Spleen (tissue), 11 donors: Measurements from ENCODE around the gene ISG20. TPM values are rescaled to one million over a fixed set of nuclear protein-coding genes. Genes with fewer than 3 reads are reported as not detected.
A peak's percentile ranks its signal among the peaks of the same experiment; 100 is the strongest.

Source experiments
- DNase-seq: peaks from one replicate; pipeline ENCODE4 v3.0.0-alpha.2; 2020
- H3K27ac ChIP-seq, 8 donors: fragments of 200-600 bp; sonication (generic) in 7 of 8; 1 replicate in 4 of 8; 2 replicates in 4 of 8; pipeline versions ENCODE4 v1.5.0 to v1.8.0; 2016 to 2021; ENCODE audit warnings: inconsistent platforms in 4 of 8, mild to moderate bottlenecking in 4 of 8, moderate library complexity in 1 of 8
- H3K27me3 ChIP-seq, 7 donors: fragments of 200-600 bp; sonication (generic) in 6 of 7; replicated peaks in 1 of 7; 1 replicate in 4 of 7; 2 replicates in 3 of 7; pipeline versions ENCODE4 v1.5.0 to v1.8.0; 2016 to 2021; ENCODE audit warnings: inconsistent platforms in 3 of 7, mild to moderate bottlenecking in 1 of 7
- H3K36me3 ChIP-seq, 6 donors: fragments of 200-600 bp; sonication (generic) in 5 of 6; 1 replicate in 4 of 6; 2 replicates in 2 of 6; pipeline versions ENCODE4 v1.5.0 to v1.8.0; 2016 to 2021; ENCODE audit warnings: inconsistent platforms in 2 of 6
- H3K4me1 ChIP-seq, 6 donors: fragments of 200-600 bp; sonication (generic) in 5 of 6; 1 replicate in 3 of 6; 2 replicates in 3 of 6; pipeline versions ENCODE4 v1.5.0 to v1.8.0; 2016 to 2021; ENCODE audit warnings: inconsistent platforms in 3 of 6
- H3K4me3 ChIP-seq, 8 donors: fragments of 200-600 bp; sonication (generic) in 7 of 8; 1 replicate in 4 of 8; 2 replicates in 4 of 8; pipeline versions ENCODE4 v1.5.0 to v1.8.0; 2016 to 2021; ENCODE audit warnings: inconsistent platforms in 4 of 8, mild to moderate bottlenecking in 4 of 8, moderate library complexity in 2 of 8
- H3K9me3 ChIP-seq, 8 donors: fragments of 200-600 bp; sonication (generic) in 7 of 8; 1 replicate in 4 of 8; 2 replicates in 4 of 8; pipeline versions ENCODE4 v1.5.0 to v1.8.0; 2016 to 2021; ENCODE audit warnings: inconsistent platforms in 4 of 8
- CTCF ChIP-seq, 11 experiments: fragments of 200-600 bp in 7 of 11; fragments of 450-650 bp in 4 of 11; sonication (generic) in 4 of 11; IDR thresholded peaks in 8 of 11; conservative IDR thresholded peaks in 3 of 11; 1 replicate in 7 of 11; 2 replicates in 4 of 11; pipeline versions ENCODE4 v1.4.0 to v1.8.0; 2016 to 2021; ENCODE audit warnings: antibody characterized with exemption in 11 of 11, inconsistent platforms in 4 of 11, mild to moderate bottlenecking in 1 of 11
- POLR2A ChIP-seq, 3 donors: fragments of 450-650 bp; IDR thresholded peaks; one replicate each; pipeline ENCODE4 v1.5.1; 2017; ENCODE audit warnings: antibody characterized with exemption in 3 of 3, mild to moderate bottlenecking in 1 of 3
- POLR2AphosphoS5 ChIP-seq, 3 donors: sonication (generic); formaldehyde crosslinking; IDR thresholded peaks; one replicate each; pipeline ENCODE4 v1.5.1; 2017; ENCODE audit warnings: antibody characterized with exemption in 3 of 3
- WGBS, 5 donors: extraction: QIAGEN DNeasy Blood & Tissue Kit in 3 of 5; methylation state at CpG; one replicate each; pipeline versions ENCODE4 v1.1.5 to v1.1.7; 2013 to 2018; 5-methylcytosine and 5-hydroxymethylcytosine counted together
- intact Hi-C: fragments of 100-400 bp; cut with DNase I; formaldehyde crosslinking; loops from one replicate; pipeline ENCODE4 v1.15.0; 2023; ENCODE audit warnings: low total_unique reads
- polyA plus RNA-seq, 3 donors: library from polyadenylated mRNA; stranded (reverse); fragments of 200-250 nt; gene quantifications; one replicate each; pipeline ENCODE4 v1.2.1, GENCODE V29; 2013
- total RNA-seq, 7 donors: library from RNA; depleted of rRNA in 3 of 7; stranded (reverse); fragments of >200 nt in 3 of 7; fragmentation: NEBNext Ultra II Directional in 4 of 7; extraction: Animal tissue kit (Norgen Biotek cat#: 25700) in 4 of 7; gene quantifications; one replicate each; pipeline versions ENCODE4 v1.1.0 to v1.2.1, GENCODE V29; 2016 to 2021
- donor health status: healthy with polysubstance abuse.
- donor health status: DM: no; HTN: no; CAD: no; lungs with moderate emphysema.
- donor health status: DM: no; HTN: no; CAD: no.
- donor health status: Bipolar disorder and iron deficiency.
- donor health status: healthy.
- donor health status: DM: no; HTN: no; CAD: no.
- donor health status: DM: yes; HTN: yes; CAD: no.

The ISG20 gene
- total and polyA plus RNA-seq, 10 donors: 70.5 to 365 (median 142) TPM

- no peaks in the 10 kb centered on the region for H3K9me3 ChIP-seq
- H3K4me1 ChIP-seq: peaks cover 7 to 21% (median 18%) of the 10 kb centered on the region in 6 donors
- DNase-seq: no peak
- peaks cover 11 to 73% (median 42%) of the 10 kb centered on the region in 7 donors for H3K27me3 ChIP-seq
- H3K27ac ChIP-seq: no peak overlapping the region
- H3K4me3 ChIP-seq: peak overlapping the region in 3 of 8 donors; percentile 4 to 42 (median 10)
- intact Hi-C loops: no loop called here
- WGBS, 5 donors: 3 to 5% (median 4%) methylated on average over 24 to 46 of the region's 46 CpGs
- H3K36me3 ChIP-seq: no peaks in the 10 kb centered on the region
- TF ChIP-seq POLR2AphosphoS5 (IDR thresholded peaks at IDR 0.05): no peak
- TF ChIP-seq POLR2A (IDR thresholded peaks at IDR 0.05): no peak
- TF ChIP-seq CTCF (IDR thresholded peaks at IDR 0.05 in 8 of 11, conservative IDR thresholded peaks at IDR 0.05 in 3 of 11): no peak
These were observed 34.2 kb upstream of the ISG20 start for GRCh38 chr15:88604381-88605188.

GRCh38 chr15:88605189-88606069 lies 33.4 kb upstream of the ISG20 start:
- H3K27ac ChIP-seq: no peak overlapping the region
- peaks cover 7 to 21% (median 18%) of the 10 kb centered on the region in 6 donors for H3K4me1 ChIP-seq
- intact Hi-C loops: no loop called here
- peak overlapping the region in 1 of 8 donors; percentile 42 for H3K4me3 ChIP-seq
- H3K27me3 ChIP-seq: peaks cover 11 to 77% (median 42%) of the 10 kb centered on the region in 7 donors
- peak; percentile 76 for DNase-seq
- TF ChIP-seq POLR2AphosphoS5 (IDR thresholded peaks at IDR 0.05): peak in 1 of 3 donors; percentile 25
- no peak for TF ChIP-seq POLR2A (IDR thresholded peaks at IDR 0.05)
- no peak for TF ChIP-seq CTCF (IDR thresholded peaks at IDR 0.05 in 8 of 11, conservative IDR thresholded peaks at IDR 0.05 in 3 of 11)
- H3K36me3 ChIP-seq: no peaks in the 10 kb centered on the region
- WGBS, 5 donors: 4 to 11% (median 5%) methylated on average over 25 to 58 of the region's 58 CpGs
- no peaks in the 10 kb centered on the region for H3K9me3 ChIP-seq

GRCh38 chr15:88606070-88606794 lies 32.6 kb upstream of the ISG20 start:
- intact Hi-C loops: no loop called here
- H3K36me3 ChIP-seq: no peaks in the 10 kb centered on the region
- no peak overlapping the region for H3K27ac ChIP-seq
- DNase-seq: no peak
- TF ChIP-seq POLR2AphosphoS5 (IDR thresholded peaks at IDR 0.05): no peak
- no peak for TF ChIP-seq CTCF (IDR thresholded peaks at IDR 0.05 in 8 of 11, conservative IDR thresholded peaks at IDR 0.05 in 3 of 11)
- TF ChIP-seq POLR2A (IDR thresholded peaks at IDR 0.05): no peak
- peaks cover 11 to 82% (median 42%) of the 10 kb centered on the region in 7 donors for H3K27me3 ChIP-seq
- 19 to 25% (median 21%) methylated on average over 25 to 26 of the region's 26 CpGs for WGBS, 5 donors
- H3K4me1 ChIP-seq: peaks cover 7 to 25% (median 18%) of the 10 kb centered on the region in 6 donors
- peak overlapping the region in 1 of 8 donors; percentile 42 for H3K4me3 ChIP-seq
- H3K9me3 ChIP-seq: no peaks in the 10 kb centered on the region
